Measurements from ENCODE around the gene TTC6.

GRCh38 chr14:37598747-37599506 lies 3.5 kb downstream of the TTC6 start:
- TF ChIP-seq CTCF (IDR thresholded peaks at IDR 0.05) (no peak), SIN3A (IDR thresholded peaks at IDR 0.05; ENCODE audit: borderline replicate concordance, insufficient read depth, low read depth, low read length) (no peak), TCF7L2 (IDR thresholded peaks at IDR 0.05; ENCODE audit: low read depth, low read length) (no peak)
- TF ChIP-seq, protein P1, sequence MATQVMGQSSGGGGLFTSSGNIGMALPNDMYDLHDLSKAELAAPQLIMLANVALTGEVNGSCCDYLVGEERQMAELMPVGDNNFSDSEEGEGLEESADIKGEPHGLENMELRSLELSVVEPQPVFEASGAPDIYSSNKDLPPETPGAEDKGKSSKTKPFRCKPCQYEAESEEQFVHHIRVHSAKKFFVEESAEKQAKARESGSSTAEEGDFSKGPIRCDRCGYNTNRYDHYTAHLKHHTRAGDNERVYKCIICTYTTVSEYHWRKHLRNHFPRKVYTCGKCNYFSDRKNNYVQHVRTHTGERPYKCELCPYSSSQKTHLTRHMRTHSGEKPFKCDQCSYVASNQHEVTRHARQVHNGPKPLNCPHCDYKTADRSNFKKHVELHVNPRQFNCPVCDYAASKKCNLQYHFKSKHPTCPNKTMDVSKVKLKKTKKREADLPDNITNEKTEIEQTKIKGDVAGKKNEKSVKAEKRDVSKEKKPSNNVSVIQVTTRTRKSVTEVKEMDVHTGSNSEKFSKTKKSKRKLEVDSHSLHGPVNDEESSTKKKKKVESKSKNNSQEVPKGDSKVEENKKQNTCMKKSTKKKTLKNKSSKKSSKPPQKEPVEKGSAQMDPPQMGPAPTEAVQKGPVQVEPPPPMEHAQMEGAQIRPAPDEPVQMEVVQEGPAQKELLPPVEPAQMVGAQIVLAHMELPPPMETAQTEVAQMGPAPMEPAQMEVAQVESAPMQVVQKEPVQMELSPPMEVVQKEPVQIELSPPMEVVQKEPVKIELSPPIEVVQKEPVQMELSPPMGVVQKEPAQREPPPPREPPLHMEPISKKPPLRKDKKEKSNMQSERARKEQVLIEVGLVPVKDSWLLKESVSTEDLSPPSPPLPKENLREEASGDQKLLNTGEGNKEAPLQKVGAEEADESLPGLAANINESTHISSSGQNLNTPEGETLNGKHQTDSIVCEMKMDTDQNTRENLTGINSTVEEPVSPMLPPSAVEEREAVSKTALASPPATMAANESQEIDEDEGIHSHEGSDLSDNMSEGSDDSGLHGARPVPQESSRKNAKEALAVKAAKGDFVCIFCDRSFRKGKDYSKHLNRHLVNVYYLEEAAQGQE (IDR thresholded peaks at IDR 0.05; ENCODE audit: insufficient read depth in 1 of 2, low read depth in 2 of 2, low read length in 1 of 2) = no peak

All from Panc1 (cell line).